Activated CD4-positive, alpha-beta T cell treated with anti-CD3 and anti-CD28 coated beads, Interleukin-10, Interleukin-2, amounts not matched to agents 100 ng/mL and 50 ng/mL, durations not matched to agents 16 hours and 8 hours (primary cell): ENCODE measurements around the gene NOD2.

Source experiments
- DNase-seq: peaks from one replicate; pipeline ENCODE4 v3.0.0-alpha.2; 2020

Gene NOD2

GRCh38 chr16:50695017-50696000 lies 1.9 kb downstream of the NOD2 start:
- DNase-seq = no peak

- no peak for DNase-seq
These were observed 2.7 kb downstream of the NOD2 start for GRCh38 chr16:50696126-50696525.

DNA sequence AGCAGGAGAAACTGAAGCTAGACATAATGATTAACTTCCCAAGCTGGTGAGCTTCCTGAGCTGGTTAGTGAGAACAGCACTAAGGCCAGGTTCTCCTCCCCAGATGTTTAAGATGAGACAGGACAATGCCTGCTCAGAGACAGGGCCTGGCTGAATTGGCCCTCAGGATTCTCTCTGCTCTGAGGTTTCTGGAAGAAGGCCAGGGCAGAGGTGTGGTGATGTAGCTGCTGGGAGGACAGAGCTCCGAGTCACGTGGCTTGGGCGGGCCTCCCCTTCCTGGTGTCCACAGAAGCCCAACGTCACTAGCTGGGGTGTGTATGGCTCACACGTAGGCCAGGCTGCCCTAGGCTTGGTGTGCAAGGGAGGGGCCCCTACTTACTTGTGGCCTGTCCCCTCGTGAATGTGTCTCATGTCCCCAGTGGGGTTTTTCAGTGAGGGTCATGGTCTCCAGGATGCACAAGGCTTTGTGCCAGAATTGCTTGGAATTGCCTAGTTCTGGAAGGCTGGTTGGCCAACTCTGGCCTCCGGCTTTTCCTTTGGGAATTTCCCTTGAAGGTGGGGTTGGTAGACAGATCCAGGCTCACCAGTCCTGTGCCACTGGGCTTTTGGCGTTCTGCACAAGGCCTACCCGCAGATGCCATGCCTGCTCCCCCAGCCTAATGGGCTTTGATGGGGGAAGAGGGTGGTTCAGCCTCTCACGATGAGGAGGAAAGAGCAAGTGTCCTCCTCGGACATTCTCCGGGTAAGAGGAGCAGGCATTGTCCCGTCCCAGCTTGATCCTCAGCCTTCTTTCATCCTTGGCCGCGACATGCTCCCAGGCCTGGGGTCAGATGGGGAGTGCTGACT lies 3.4 kb downstream of the NOD2 start:
- DNase-seq = peak; percentile 75

DNA sequence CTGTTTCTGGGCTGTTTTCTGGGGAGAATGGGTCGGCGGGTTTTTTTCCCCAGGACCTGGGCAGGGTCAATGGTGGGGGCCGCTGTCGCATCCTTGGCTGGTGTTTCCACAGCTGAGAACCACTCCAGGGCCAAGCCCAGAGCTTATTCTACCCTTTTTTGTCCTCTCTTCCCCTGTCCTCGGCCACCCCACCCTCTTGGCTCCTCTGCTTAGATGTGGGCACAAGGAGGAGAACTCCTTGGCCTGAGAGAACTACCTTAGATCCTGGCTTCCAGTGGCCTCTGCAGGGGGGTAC lies 4.0 kb downstream of the NOD2 start:
- DNase-seq = no peak

- DNase-seq = peak; percentile 55
These were observed 4.7 kb downstream of the NOD2 start for GRCh38 chr16:50697881-50698767.

DNA sequence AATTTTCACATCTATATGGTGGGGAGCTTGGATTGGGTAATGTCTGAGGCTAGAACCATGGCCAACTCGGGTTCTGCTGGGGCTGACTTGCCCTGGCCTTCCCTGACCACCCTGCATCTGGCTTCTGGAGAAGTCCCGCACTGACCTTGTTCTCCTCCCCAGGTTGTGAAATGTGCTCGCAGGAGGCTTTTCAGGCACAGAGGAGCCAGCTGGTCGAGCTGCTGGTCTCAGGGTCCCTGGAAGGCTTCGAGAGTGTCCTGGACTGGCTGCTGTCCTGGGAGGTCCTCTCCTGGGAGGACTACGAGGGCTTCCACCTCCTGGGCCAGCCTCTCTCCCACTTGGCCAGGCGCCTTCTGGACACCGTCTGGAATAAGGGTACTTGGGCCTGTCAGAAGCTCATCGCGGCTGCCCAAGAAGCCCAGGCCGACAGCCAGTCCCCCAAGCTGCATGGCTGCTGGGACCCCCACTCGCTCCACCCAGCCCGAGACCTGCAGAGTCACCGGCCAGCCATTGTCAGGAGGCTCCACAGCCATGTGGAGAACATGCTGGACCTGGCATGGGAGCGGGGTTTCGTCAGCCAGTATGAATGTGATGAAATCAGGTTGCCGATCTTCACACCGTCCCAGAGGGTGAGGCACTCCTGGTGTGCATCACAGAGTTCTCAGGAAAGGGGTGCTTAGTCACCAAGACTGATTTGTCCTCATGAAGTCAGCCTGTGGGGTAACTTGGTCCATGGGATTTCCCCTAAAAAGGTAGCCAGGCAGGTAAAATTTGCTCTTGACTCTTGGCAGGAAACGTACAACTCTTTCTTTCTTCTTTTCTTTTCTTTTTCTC lies 6.1 kb downstream of the NOD2 start:
- peak; percentile 82 for DNase-seq

- DNase-seq = no peak
These were observed 9.3 kb downstream of the NOD2 start for GRCh38 chr16:50702725-50703124.

- DNase-seq = no peak
These were observed 10.8 kb downstream of the NOD2 start for GRCh38 chr16:50704245-50704644.

DNA sequence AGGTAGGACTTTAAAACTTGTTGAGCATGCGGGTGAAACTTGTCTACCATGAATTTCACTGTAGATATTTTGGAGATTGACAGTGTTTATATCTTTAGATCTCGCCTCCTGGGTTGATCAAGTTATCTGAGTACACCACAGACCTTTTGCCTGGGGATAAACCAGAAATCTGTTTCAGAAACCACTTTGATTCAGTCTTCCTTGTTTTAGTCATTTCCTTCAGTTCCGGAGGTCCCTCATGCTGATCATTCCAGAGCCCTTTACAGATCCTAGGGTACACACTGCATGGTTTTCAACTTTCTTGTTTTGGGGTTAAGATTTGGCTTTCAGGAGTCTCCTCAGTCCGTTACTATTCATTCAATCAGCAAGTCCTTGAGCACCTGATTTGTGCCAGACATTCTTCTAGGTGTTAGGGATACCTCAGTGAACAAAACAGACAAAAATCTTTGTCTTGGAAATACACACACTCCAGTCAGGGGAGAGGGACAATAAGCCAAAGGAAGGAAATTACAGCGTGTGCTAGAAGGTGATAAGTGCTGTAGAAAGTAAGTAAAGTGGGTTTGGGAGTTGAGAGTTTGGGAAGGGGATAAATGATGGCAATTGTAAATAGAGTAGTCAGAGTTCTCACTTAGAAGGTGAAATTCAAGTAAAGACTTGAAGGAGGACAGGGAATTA lies 12.2 kb downstream of the NOD2 start:
- no peak for DNase-seq

- no peak for DNase-seq
These were observed 12.8 kb downstream of the NOD2 start for GRCh38 chr16:50706250-50706649.

GRCh38 chr16:50708373-50709060 lies 15.1 kb downstream of the NOD2 start:
- DNase-seq = peak; percentile 60

DNA sequence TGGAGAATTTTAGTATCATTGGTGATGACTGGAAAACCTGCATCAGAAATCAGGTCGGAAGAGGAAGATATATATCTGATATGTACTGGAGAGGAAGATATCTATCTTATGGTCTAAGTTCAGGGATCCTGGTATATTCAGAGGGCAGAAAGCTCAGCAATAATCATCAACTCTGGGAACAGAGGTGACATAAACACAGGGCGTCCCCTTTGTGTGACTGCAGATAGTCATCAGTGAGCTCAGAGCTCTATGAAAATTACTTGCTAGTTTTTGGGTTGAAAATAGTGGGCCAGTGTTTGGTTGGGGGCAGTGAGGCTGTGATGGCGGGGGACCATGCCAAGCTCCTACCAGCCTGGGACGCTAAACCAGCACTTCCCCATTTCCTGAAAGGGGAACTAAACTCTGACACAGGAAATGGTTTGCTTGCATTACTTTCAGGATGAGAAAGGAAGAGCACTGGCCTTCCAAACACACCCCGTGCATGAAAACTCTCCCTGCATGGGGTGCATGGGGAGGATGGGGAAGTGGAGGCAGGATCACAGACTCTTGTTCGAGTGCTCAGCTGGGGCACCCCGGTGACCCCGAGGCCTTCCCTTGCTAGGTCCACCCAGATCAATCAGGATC lies 15.8 kb downstream of the NOD2 start:
- DNase-seq = no peak

- DNase-seq = no peak
These were observed 16.6 kb downstream of the NOD2 start for GRCh38 chr16:50709980-50710379.

DNA sequence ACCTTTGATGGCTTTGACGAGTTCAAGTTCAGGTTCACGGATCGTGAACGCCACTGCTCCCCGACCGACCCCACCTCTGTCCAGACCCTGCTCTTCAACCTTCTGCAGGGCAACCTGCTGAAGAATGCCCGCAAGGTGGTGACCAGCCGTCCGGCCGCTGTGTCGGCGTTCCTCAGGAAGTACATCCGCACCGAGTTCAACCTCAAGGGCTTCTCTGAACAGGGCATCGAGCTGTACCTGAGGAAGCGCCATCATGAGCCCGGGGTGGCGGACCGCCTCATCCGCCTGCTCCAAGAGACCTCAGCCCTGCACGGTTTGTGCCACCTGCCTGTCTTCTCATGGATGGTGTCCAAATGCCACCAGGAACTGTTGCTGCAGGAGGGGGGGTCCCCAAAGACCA lies 17.6 kb downstream of the NOD2 start:
- DNase-seq = no peak

- DNase-seq = no peak
These were observed 18.6 kb downstream of the NOD2 start for GRCh38 chr16:50711862-50712559.

GRCh38 chr16:50712560-50712898 lies 19.1 kb downstream of the NOD2 start:
- DNase-seq = no peak

DNA sequence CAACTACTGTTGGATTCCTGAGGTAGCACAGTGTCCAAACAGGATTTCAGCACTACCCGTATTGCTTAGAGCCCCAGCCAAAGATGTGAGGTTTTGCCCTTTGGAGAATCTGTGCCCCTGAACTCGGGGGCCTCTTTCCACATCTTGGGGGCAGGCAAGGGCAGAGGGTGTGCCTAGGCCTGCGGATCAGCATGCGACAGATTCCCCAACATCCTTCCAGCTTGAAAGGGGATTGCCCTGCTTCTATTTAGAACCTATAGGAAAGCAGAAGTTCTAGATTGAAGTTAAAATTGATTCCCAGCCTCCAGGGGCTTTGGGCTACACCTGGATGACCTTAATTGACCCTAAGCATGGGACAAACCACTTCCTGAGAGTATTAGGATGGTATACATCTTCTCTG lies 19.6 kb downstream of the NOD2 start:
- DNase-seq = no peak

- DNase-seq = no peak
These were observed 23.7 kb downstream of the NOD2 start for GRCh38 chr16:50717091-50717490.

DNA sequence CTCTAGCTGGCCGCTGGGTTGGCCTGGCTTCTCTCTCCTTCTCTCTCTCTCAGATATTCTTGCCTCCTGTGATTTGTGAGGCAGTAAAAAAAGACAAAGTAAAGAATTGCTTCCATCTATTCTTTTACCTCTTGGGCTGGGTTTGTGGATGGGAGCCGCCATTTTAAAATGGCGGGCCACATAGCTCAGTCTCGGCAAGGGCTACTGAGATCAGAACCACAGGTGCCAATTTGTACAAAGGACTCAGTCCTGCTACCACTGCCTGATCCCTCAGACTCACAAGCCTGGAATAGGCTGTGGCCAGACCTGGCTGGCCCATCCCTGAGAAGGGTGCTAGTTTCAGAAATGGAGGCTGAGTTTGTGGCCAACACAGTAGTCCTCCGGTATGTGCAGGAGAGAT lies 24.1 kb downstream of the NOD2 start:
- DNase-seq = no peak
